Keratinocyte (primary cell): ENCODE data around the gene NMNAT2. TPM values are rescaled to one million over a fixed set of nuclear protein-coding genes. Genes with fewer than 3 reads are reported as not detected.
A peak's percentile ranks its signal among the peaks of the same experiment; 100 is the strongest.

Experiments used
- DNase-seq: peaks from one replicate; pipeline ENCODE4 v3.0.0-alpha.2; 2011; ENCODE audit warnings: low read depth, missing footprints, low spot score
- FAIRE-seq: peaks from 2 replicates; lab custom pipeline; 2011; peaks lifted over from hg19 to GRCh38; lab: Jason Lieb, UNC
- H2AFZ ChIP-seq: 2 replicates; pipeline ENCODE4 v1.6.0; 2012; ENCODE audit warnings: low read length, control low read depth, inconsistent platforms; ENCODE audit not compliant: control insufficient read depth
- H3K27ac ChIP-seq: 2 replicates; pipeline ENCODE4 v1.5.1; 2011; ENCODE audit warnings: low read length; ENCODE audit not compliant: control insufficient read depth, insufficient read depth
- H3K27me3 ChIP-seq: 3 replicates; pipeline ENCODE4 v1.6.0; 2011; ENCODE audit warnings: low read length; ENCODE audit not compliant: control insufficient read depth, insufficient read depth; ENCODE audit errors: extremely low read depth
- H3K36me3 ChIP-seq, 2 experiments: 2 replicates in 1 of 2; 3 replicates in 1 of 2; pipeline ENCODE4 v1.5.1; 2011; ENCODE audit warnings: low read length in 2 of 2, mild to moderate bottlenecking in 1 of 2; ENCODE audit not compliant: control insufficient read depth in 2 of 2, insufficient read depth in 2 of 2; ENCODE audit errors: extremely low read depth in 1 of 2
- H3K4me1 ChIP-seq: 3 replicates; pipeline ENCODE4 v1.5.1; 2011; ENCODE audit warnings: low read length; ENCODE audit not compliant: control insufficient read depth, insufficient read depth; ENCODE audit errors: extremely low read depth
- H3K4me2 ChIP-seq: 3 replicates; pipeline ENCODE4 v1.6.0; 2011; ENCODE audit warnings: low read depth, low read length; ENCODE audit not compliant: control insufficient read depth, insufficient read depth; ENCODE audit errors: extremely low read depth
- H3K4me3 ChIP-seq, 3 experiments: fragments of 200-600 bp in 1 of 3; sonication (generic) in 1 of 3; 2 replicates in 2 of 3; 3 replicates in 1 of 3; pipeline ENCODE4 v1.5.1; 2011 to 2016; ENCODE audit warnings: low read length in 3 of 3, mild to moderate bottlenecking in 3 of 3, control low read depth in 2 of 3, inconsistent platforms in 1 of 3, low read depth in 1 of 3, mixed read lengths in 1 of 3, mixed run types in 1 of 3, moderate library complexity in 1 of 3; ENCODE audit not compliant: control insufficient read depth in 2 of 3, insufficient read depth in 2 of 3; ENCODE audit errors: extremely low read depth in 1 of 3
- H3K79me2 ChIP-seq: 2 replicates; pipeline ENCODE4 v1.6.0; 2012; ENCODE audit warnings: low read length; ENCODE audit not compliant: control insufficient read depth, insufficient read depth
- H3K9ac ChIP-seq: 3 replicates; pipeline ENCODE4 v1.6.0; 2011; ENCODE audit warnings: low read length; ENCODE audit not compliant: control insufficient read depth, insufficient read depth; ENCODE audit errors: extremely low read depth
- H3K9me1 ChIP-seq: 3 replicates; pipeline ENCODE4 v1.6.0; 2011; ENCODE audit warnings: low read length; ENCODE audit not compliant: control insufficient read depth, insufficient read depth; ENCODE audit errors: extremely low read depth
- H3K9me3 ChIP-seq: 2 replicates; pipeline ENCODE4 v1.5.1; 2012; ENCODE audit warnings: low read depth, low read length; ENCODE audit not compliant: control insufficient read depth
- H4K20me1 ChIP-seq: 3 replicates; pipeline ENCODE4 v1.6.0; 2011; ENCODE audit warnings: low read length; ENCODE audit not compliant: control insufficient read depth, insufficient read depth; ENCODE audit errors: extremely low read depth
- EZH2 ChIP-seq: IDR thresholded peaks from one replicate; pipeline ENCODE4 v1.6.1; 2012; ENCODE audit warnings: inconsistent platforms, mild to moderate bottlenecking, low read length, moderate library complexity
- dilution Hi-C: fragments of 300-500 bp; cut with MboI; formaldehyde crosslinking; loops from one replicate; pipeline ENCODE4 v1.7.0; 2020; ENCODE audit warnings: low sequenced_read_pairs; ENCODE audit not compliant: extremely low pct_ligation_motif_present
- polyA plus RNA-seq, 5 experiments: library from polyadenylated mRNA; depleted of rRNA in 3 of 5; stranded (reverse) in 3 of 5; stranded (forward) in 1 of 5; unstranded in 1 of 5; fragments of >200 nt; gene quantifications; 1 replicate in 1 of 5; 2 replicates in 3 of 5; 3 replicates in 1 of 5; pipeline versions ENCODE4 v1.2.1 to v1.2.3, GENCODE V29; 2011 to 2012; ENCODE audit warnings: missing spikeins in 2 of 5, low read depth in 1 of 5, low replicate concordance in 1 of 5
- TF ChIP-seq, protein P1 (sequence below), 3 experiments: IDR thresholded peaks in 1 of 3; conservative IDR thresholded peaks in 1 of 3; optimal IDR thresholded peaks in 1 of 3; 2 replicates in 2 of 3; 3 replicates in 1 of 3; pipeline versions ENCODE3 to v1.5.1; 2011; ENCODE audit warnings: low read length in 3 of 3, mild to moderate bottlenecking in 3 of 3, moderate library complexity in 2 of 3, control low read depth in 1 of 3, inconsistent platforms in 1 of 3; ENCODE audit not compliant: insufficient read depth in 2 of 3; ENCODE audit errors: extremely low read depth in 1 of 3

The NMNAT2 gene
- polyA plus RNA-seq, 1 donor (not counting 4 experiments of a cell fraction or from before 2014, with no cell fraction given), result 0.72 TPM

DNA sequence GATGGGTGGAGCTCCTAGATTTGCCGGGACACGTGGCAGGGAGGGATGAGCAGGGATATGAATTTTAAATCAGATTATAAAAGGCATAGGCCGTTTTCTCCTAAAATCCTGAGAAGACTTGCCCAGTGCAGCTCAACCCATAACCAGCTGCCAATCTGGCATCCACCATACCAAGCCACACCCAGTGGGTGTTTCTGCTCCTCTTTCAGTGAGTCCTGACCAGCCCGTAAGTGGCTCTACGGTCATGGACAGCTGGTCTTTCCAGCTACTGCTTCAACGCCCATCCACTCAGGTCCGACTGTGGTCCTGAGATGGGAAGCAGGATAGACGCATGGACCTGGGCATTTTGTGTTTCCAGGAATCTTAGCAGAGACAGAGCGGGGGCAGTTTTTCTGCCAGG is 124.9 kb downstream of the NMNAT2 start:
- no peaks in the 10 kb centered on the region for H3K79me2 ChIP-seq
- no peak overlapping the region for H3K27ac ChIP-seq
- no peak overlapping the region for H3K9ac ChIP-seq
- peak overlapping the region; percentile 56 for H2AFZ ChIP-seq
- no peak overlapping the region for H3K4me2 ChIP-seq
- TF ChIP-seq EZH2, result no peak
- TF ChIP-seq, protein P1, sequence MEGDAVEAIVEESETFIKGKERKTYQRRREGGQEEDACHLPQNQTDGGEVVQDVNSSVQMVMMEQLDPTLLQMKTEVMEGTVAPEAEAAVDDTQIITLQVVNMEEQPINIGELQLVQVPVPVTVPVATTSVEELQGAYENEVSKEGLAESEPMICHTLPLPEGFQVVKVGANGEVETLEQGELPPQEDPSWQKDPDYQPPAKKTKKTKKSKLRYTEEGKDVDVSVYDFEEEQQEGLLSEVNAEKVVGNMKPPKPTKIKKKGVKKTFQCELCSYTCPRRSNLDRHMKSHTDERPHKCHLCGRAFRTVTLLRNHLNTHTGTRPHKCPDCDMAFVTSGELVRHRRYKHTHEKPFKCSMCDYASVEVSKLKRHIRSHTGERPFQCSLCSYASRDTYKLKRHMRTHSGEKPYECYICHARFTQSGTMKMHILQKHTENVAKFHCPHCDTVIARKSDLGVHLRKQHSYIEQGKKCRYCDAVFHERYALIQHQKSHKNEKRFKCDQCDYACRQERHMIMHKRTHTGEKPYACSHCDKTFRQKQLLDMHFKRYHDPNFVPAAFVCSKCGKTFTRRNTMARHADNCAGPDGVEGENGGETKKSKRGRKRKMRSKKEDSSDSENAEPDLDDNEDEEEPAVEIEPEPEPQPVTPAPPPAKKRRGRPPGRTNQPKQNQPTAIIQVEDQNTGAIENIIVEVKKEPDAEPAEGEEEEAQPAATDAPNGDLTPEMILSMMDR (optimal IDR thresholded peaks at IDR 0.05 in 1 of 3, IDR thresholded peaks at IDR 0.05 in 1 of 3, conservative IDR thresholded peaks at IDR 0.05 in 1 of 3; ENCODE audit: extremely low read depth in 1 of 3, insufficient read depth in 2 of 3, low read length in 3 of 3), result no peak
- H3K9me1 ChIP-seq, result no peaks in the 10 kb centered on the region
- peaks cover 16% of the 10 kb centered on the region for H3K4me1 ChIP-seq
- H3K36me3 ChIP-seq, result no peaks in the 10 kb centered on the region
- no peak overlapping the region for H3K4me3 ChIP-seq
- H3K9me3 ChIP-seq, result no peaks in the 10 kb centered on the region
- FAIRE-seq (no peak), DNase-seq (no peak)
- no peaks in the 10 kb centered on the region for H3K27me3 ChIP-seq
- no peaks in the 10 kb centered on the region for H4K20me1 ChIP-seq
- dilution Hi-C loops, result no loop called here

DNA sequence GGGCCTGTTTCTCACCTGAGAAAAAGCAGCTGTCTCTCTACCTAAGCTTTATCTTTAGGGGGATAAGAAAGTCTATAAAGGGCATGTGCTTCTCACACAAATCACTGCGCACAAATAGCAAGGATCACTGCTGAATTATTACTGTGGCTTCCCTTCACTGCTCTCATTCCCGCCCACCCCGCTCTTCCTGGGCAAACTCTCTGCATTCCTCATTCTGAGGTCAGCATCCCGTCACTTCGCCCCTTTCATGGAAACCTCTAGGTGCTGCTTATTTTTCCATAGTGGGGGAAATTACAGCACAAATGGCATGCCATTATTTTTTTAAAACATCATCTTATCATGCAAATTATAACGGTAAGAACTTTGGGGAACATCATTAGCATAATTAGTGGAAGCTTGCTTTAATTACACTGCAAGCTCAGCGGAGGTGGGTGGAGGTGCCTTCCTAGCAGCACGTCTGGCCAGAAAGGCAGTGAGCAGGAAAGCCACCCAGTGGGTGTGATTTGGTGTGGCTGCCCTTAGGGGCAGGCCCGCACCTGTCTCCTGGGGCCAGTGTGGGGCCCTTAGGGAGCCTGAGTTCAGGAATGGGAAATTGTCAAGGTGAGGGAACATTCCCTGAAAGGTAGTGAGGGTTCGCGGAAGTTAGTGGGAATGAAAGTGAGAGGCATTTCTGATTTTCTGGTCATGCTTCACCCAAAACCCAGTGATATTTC is 126.2 kb downstream of the NMNAT2 start:
- Histone ChIP-seq H3K79me2 (no peaks in the 10 kb centered on the region), H4K20me1 (no peaks in the 10 kb centered on the region), H3K4me2 (peak overlapping the region; percentile 55), H3K9ac (no peak overlapping the region), H3K27me3 (no peaks in the 10 kb centered on the region), H3K27ac (no peak overlapping the region), H3K9me3 (no peaks in the 10 kb centered on the region), H2AFZ (peak overlapping the region; percentile 32), H3K4me1 (peaks cover 16% of the 10 kb centered on the region), H3K9me1 (no peaks in the 10 kb centered on the region), H3K36me3 (no peaks in the 10 kb centered on the region), H3K4me3 (no peak overlapping the region)
- TF ChIP-seq EZH2, result no peak
- TF ChIP-seq, protein P1 (optimal IDR thresholded peaks at IDR 0.05 in 1 of 3, IDR thresholded peaks at IDR 0.05 in 1 of 3, conservative IDR thresholded peaks at IDR 0.05 in 1 of 3; ENCODE audit: extremely low read depth in 1 of 3, insufficient read depth in 2 of 3, low read length in 3 of 3), result no peak
- FAIRE-seq (peak; percentile 48), DNase-seq (no peak)
- dilution Hi-C loops, result no loop called here
